DOHH2 (cell line): ENCODE data around the gene PPM1J.

Experiments used
- H3F3A ChIP-seq: fragments of 200-600 bp; sonication (generic), shearing (Covaris generic); 2 replicates; pipeline ENCODE4 v1.6.0; 2016; ENCODE audit warnings: antibody characterized with exemption, mild to moderate bottlenecking; ENCODE audit not compliant: control insufficient read depth, insufficient read depth
- H3K27ac ChIP-seq: fragments of 200-600 bp; sonication (generic); 2 replicates; pipeline ENCODE4 v1.5.1; 2014; ENCODE audit warnings: low read depth, mild to moderate bottlenecking, low read length, moderate library complexity
- H3K27me3 ChIP-seq: fragments of 200-600 bp; sonication (generic); 2 replicates; pipeline ENCODE4 v1.6.1; 2014; ENCODE audit warnings: mild to moderate bottlenecking, low read length, mixed read lengths; ENCODE audit not compliant: control insufficient read depth
- H3K36me3 ChIP-seq: fragments of 200-600 bp; sonication (generic); 2 replicates; pipeline ENCODE4 v1.6.1; 2014; ENCODE audit warnings: mild to moderate bottlenecking, low read length, moderate library complexity, mixed read lengths; ENCODE audit not compliant: control insufficient read depth
- H3K4me1 ChIP-seq: fragments of 200-600 bp; sonication (generic); 2 replicates; pipeline ENCODE4 v1.6.1; 2014; ENCODE audit warnings: mild to moderate bottlenecking, low read length, mixed read lengths; ENCODE audit not compliant: control insufficient read depth
- H3K4me2 ChIP-seq: fragments of 200-600 bp; sonication (generic); 2 replicates; pipeline ENCODE4 v1.6.0; 2014; ENCODE audit warnings: mild to moderate bottlenecking, low read length, moderate library complexity
- H3K4me3 ChIP-seq: fragments of 200-600 bp; sonication (generic); 2 replicates; pipeline ENCODE4 v1.5.1; 2014; ENCODE audit warnings: mild to moderate bottlenecking, low read length, mixed read lengths
- H3K79me2 ChIP-seq: fragments of 200-600 bp; sonication (generic); 2 replicates; pipeline ENCODE4 v1.6.1; 2014; ENCODE audit warnings: mild to moderate bottlenecking, low read length, mixed read lengths; ENCODE audit not compliant: control insufficient read depth
- H3K9me2 ChIP-seq: fragments of 200-600 bp; sonication (generic); replicated peaks from 2 replicates; pipeline ENCODE4 v1.6.1; 2014; ENCODE audit warnings: mild to moderate bottlenecking, low read length, mixed read lengths; ENCODE audit not compliant: control insufficient read depth
- H3K9me3 ChIP-seq: fragments of 200-600 bp; sonication (generic); 2 replicates; pipeline ENCODE4 v1.6.1; 2014; ENCODE audit warnings: antibody characterized with exemption, low read length, mixed read lengths; ENCODE audit not compliant: control insufficient read depth, insufficient read depth
- H4K20me1 ChIP-seq: fragments of 200-600 bp; sonication (generic); 2 replicates; pipeline ENCODE4 v1.6.0; 2014; ENCODE audit warnings: low read depth, mild to moderate bottlenecking, antibody characterized with exemption, low read length, moderate library complexity; ENCODE audit not compliant: control insufficient read depth, insufficient read depth
- CTCF ChIP-seq: fragments of 200-600 bp; sonication (generic); IDR thresholded peaks from one replicate; pipeline ENCODE4 v1.5.1; 2014; ENCODE audit warnings: antibody characterized with exemption, mild to moderate bottlenecking, low read depth, low read length; ENCODE audit not compliant: poor library complexity, severe bottlenecking
- EZH2phosphoT487 ChIP-seq: fragments of 200-600 bp; sonication (generic); IDR thresholded peaks from 2 replicates; pipeline ENCODE4 v1.6.1; 2017; ENCODE audit warnings: borderline replicate concordance, mild to moderate bottlenecking, antibody characterized with exemption, low read length, moderate library complexity, mixed read lengths

The PPM1J gene

GRCh38 chr1:112714313-112715263 lies 544 bp downstream of the PPM1J start:
- Histone ChIP-seq H3K27me3 (peaks cover 19% of the 10 kb centered on the region), H3K36me3 (no peaks in the 10 kb centered on the region), H3K79me2 (no peaks in the 10 kb centered on the region), H4K20me1 (0 out of 2 replicates have a peak, but pooled peaks cover 4% of the 10 kb centered on the region), H3F3A (0 out of 2 replicates have a peak, but pooled peaks cover 2% of the 10 kb centered on the region), H3K4me2 (peak overlapping the region; percentile 92), H3K4me3 (peak overlapping the region; percentile 75), H3K9me3 (no peaks in the 10 kb centered on the region), H3K9me2 (no peaks in the 10 kb centered on the region), H3K27ac (no peak overlapping the region), H3K4me1 (peaks cover 43% of the 10 kb centered on the region)
- TF ChIP-seq EZH2phosphoT487 = no peak
- peak; percentile 19 for TF ChIP-seq CTCF

- H3K79me2 ChIP-seq = no peaks in the 10 kb centered on the region
- TF ChIP-seq EZH2phosphoT487 (no peak), CTCF (no peak)
- H3K9me3 ChIP-seq = no peaks in the 10 kb centered on the region
- H3K36me3 ChIP-seq = no peaks in the 10 kb centered on the region
- peaks cover 13% of the 10 kb centered on the region for H3K27me3 ChIP-seq
- H4K20me1 ChIP-seq = 0 out of 2 replicates have a peak, but pooled peaks cover 4% of the 10 kb centered on the region
- no peak overlapping the region for H3K27ac ChIP-seq
- peak overlapping the region; percentile 75 for H3K4me3 ChIP-seq
- peaks cover 40% of the 10 kb centered on the region for H3K4me1 ChIP-seq
- H3K9me2 ChIP-seq = no peaks in the 10 kb centered on the region
- peak overlapping the region; percentile 92 for H3K4me2 ChIP-seq
- H3F3A ChIP-seq = 0 out of 2 replicates have a peak, but pooled peaks cover 2% of the 10 kb centered on the region
Observed at GRCh38 chr1:112713466-112714312, 1.4 kb downstream of the PPM1J start.

- Histone ChIP-seq H3K79me2 (no peaks in the 10 kb centered on the region), H3K4me3 (no peak overlapping the region), H3K4me1 (peaks cover 38% of the 10 kb centered on the region), H3K27ac (no peak overlapping the region), H3K4me2 (no peak overlapping the region), H3K9me3 (no peaks in the 10 kb centered on the region), H3K9me2 (no peaks in the 10 kb centered on the region), H3K27me3 (peaks cover 14% of the 10 kb centered on the region), H3F3A (0 out of 2 replicates have a peak, but pooled peaks cover 2% of the 10 kb centered on the region), H3K36me3 (no peaks in the 10 kb centered on the region), H4K20me1 (0 out of 2 replicates have a peak, but pooled peaks cover 4% of the 10 kb centered on the region)
- TF ChIP-seq CTCF (no peak), EZH2phosphoT487 (no peak)
Observed at GRCh38 chr1:112712701-112713128, 2.4 kb downstream of the PPM1J start.
